Renal cortical epithelial cell (primary cell): ENCODE results near the gene PNPLA7. TPM values are rescaled to one million over a fixed set of nuclear protein-coding genes. Genes with fewer than 3 reads are reported as not detected.
"Not testable (repeated sequence)": the region's sequence is repeated elsewhere in the genome, so short reads cannot be mapped to it uniquely, and the experiment has no call there.

Experiments
- DNase-seq: peaks from one replicate; pipeline ENCODE4 v3.0.0-alpha.2; 2011; ENCODE audit warnings: low read depth
- total RNA-seq: library from RNA; depleted of rRNA; stranded (reverse); fragments of >200 nt; gene quantifications from 2 replicates; pipeline ENCODE4 v1.2.3, GENCODE V29; 2014

Gene PNPLA7
- total RNA-seq, 1 donor from 2014 or later: 1.2 TPM

- DNase-seq: no peak
Measured at GRCh38 chr9:137480686-137481683, 69.2 kb downstream of the PNPLA7 start.

GRCh38 chr9:137479892-137480685 is 70.1 kb downstream of the PNPLA7 start:
- no peak for DNase-seq

GRCh38 chr9:137478962-137479861 is 71.0 kb downstream of the PNPLA7 start:
- no peak for DNase-seq

GRCh38 chr9:137478613-137478961 is 71.6 kb downstream of the PNPLA7 start:
- DNase-seq: no peak

- DNase-seq: no peak
Measured at GRCh38 chr9:137477778-137478612, 72.2 kb downstream of the PNPLA7 start.

- no peak for DNase-seq
Measured at GRCh38 chr9:137476856-137477255, 73.3 kb downstream of the PNPLA7 start.

- DNase-seq: no peak
Measured at GRCh38 chr9:137475666-137476065, 74.5 kb downstream of the PNPLA7 start.

GRCh38 chr9:137474271-137474670 is 75.9 kb downstream of the PNPLA7 start:
- DNase-seq: no peak

GRCh38 chr9:137470785-137471184 is 79.4 kb downstream of the PNPLA7 start:
- no peak for DNase-seq

- no peak for DNase-seq
Measured at GRCh38 chr9:137467896-137468295, 82.3 kb downstream of the PNPLA7 start.

- DNase-seq: no peak
Measured at GRCh38 chr9:137467161-137467581, 83.0 kb downstream of the PNPLA7 start.

- not testable (repeated sequence) for DNase-seq
Measured at GRCh38 chr9:137466389-137467085, 83.7 kb downstream of the PNPLA7 start.

- no peak for DNase-seq
Measured at GRCh38 chr9:137465720-137466388, 84.3 kb downstream of the PNPLA7 start.

- DNase-seq: no peak
Measured at GRCh38 chr9:137465000-137465719, 85.0 kb downstream of the PNPLA7 start.

GRCh38 chr9:137464291-137464999 is 85.8 kb downstream of the PNPLA7 start:
- no peak for DNase-seq

- no peak for DNase-seq
Measured at GRCh38 chr9:137463931-137464290, 86.3 kb downstream of the PNPLA7 start.

- no peak for DNase-seq
Measured at GRCh38 chr9:137462986-137463930, 86.9 kb downstream of the PNPLA7 start.
